Measurements from ENCODE around the gene LRP5.

GRCh38 chr11:68450711-68451110 is 138.3 kb downstream of the LRP5 start:
- TF ChIP-seq CTCF (IDR thresholded peaks at IDR 0.05): no peak
- no peak for TF ChIP-seq POLR2A (IDR thresholded peaks at IDR 0.05)

All from thyroid gland (tissue), 4 donors.